ENCODE results near the gene EXOSC5.
"Not testable (repeated sequence)": the region's sequence is repeated elsewhere in the genome, so short reads cannot be mapped to it uniquely, and the experiment has no call there.

Gene EXOSC5

GRCh38 chr19:41392775-41393174 lies 4.4 kb downstream of the EXOSC5 start:
- Histone ChIP-seq H3K4me1 (ENCODE audit: control insufficient read depth, insufficient read depth, low read length) (no peaks in the 10 kb centered on the region), H3K36me3 (ENCODE audit: control insufficient read depth, insufficient read depth, low read length) (peaks cover 12% of the 10 kb centered on the region; the same call in 1 of the 2 replicates), H3K4me3 (ENCODE audit: low read length) (no peak overlapping the region), H3K27me3 (ENCODE audit: control insufficient read depth, insufficient read depth, low read length) (no peaks in the 10 kb centered on the region), H3K27ac (ENCODE audit: low read length) (no peak overlapping the region), H3K9me3 (ENCODE audit: control insufficient read depth, insufficient read depth, low read length) (no peaks in the 10 kb centered on the region)
- WGBS (ENCODE audit: insufficient coverage, insufficient read length), result no CpG with 5 or more reads among the region's 12 CpGs
- DNase-seq (ENCODE audit: low read depth, low spot score), result no peak

- no peak for DNase-seq (ENCODE audit: low read depth, low spot score)
- H3K27ac ChIP-seq (ENCODE audit: low read length), result no peak overlapping the region
- H3K27me3 ChIP-seq (ENCODE audit: control insufficient read depth, insufficient read depth, low read length), result no peaks in the 10 kb centered on the region
- no peaks in the 10 kb centered on the region for H3K9me3 ChIP-seq (ENCODE audit: control insufficient read depth, insufficient read depth, low read length)
- no CpG with 5 or more reads among the region's 11 CpGs for WGBS (ENCODE audit: insufficient coverage, insufficient read length)
- peaks cover 12% of the 10 kb centered on the region; the same call in 1 of the 2 replicates for H3K36me3 ChIP-seq (ENCODE audit: control insufficient read depth, insufficient read depth, low read length)
- no peaks in the 10 kb centered on the region for H3K4me1 ChIP-seq (ENCODE audit: control insufficient read depth, insufficient read depth, low read length)
- no peak overlapping the region for H3K4me3 ChIP-seq (ENCODE audit: low read length)
Measured at GRCh38 chr19:41391618-41392017, 5.5 kb downstream of the EXOSC5 start.

- WGBS (ENCODE audit: insufficient coverage, insufficient read length), result no CpG with 5 or more reads among the region's 13 CpGs
- H3K27me3 ChIP-seq (ENCODE audit: control insufficient read depth, insufficient read depth, low read length), result no peaks in the 10 kb centered on the region
- no peak overlapping the region for H3K4me3 ChIP-seq (ENCODE audit: low read length)
- DNase-seq (ENCODE audit: low read depth, low spot score), result no peak
- H3K4me1 ChIP-seq (ENCODE audit: control insufficient read depth, insufficient read depth, low read length), result no peaks in the 10 kb centered on the region
- H3K36me3 ChIP-seq (ENCODE audit: control insufficient read depth, insufficient read depth, low read length), result peaks cover 7% of the 10 kb centered on the region; the same call in 1 of the 2 replicates
- H3K27ac ChIP-seq (ENCODE audit: low read length), result no peak overlapping the region
- no peaks in the 10 kb centered on the region for H3K9me3 ChIP-seq (ENCODE audit: control insufficient read depth, insufficient read depth, low read length)
Measured at GRCh38 chr19:41386442-41386841, 10.7 kb downstream of the EXOSC5 start.

- H3K4me3 ChIP-seq (ENCODE audit: low read length), result no peak overlapping the region
- H3K4me1 ChIP-seq (ENCODE audit: control insufficient read depth, insufficient read depth, low read length), result no peaks in the 10 kb centered on the region
- H3K27me3 ChIP-seq (ENCODE audit: control insufficient read depth, insufficient read depth, low read length), result no peaks in the 10 kb centered on the region
- H3K36me3 ChIP-seq (ENCODE audit: control insufficient read depth, insufficient read depth, low read length), result no peaks in the 10 kb centered on the region
- H3K27ac ChIP-seq (ENCODE audit: low read length), result no peak overlapping the region
- no CpG with 5 or more reads among the region's 5 CpGs for WGBS (ENCODE audit: insufficient coverage, insufficient read length)
- H3K9me3 ChIP-seq (ENCODE audit: control insufficient read depth, insufficient read depth, low read length), result no peaks in the 10 kb centered on the region
- no peak for DNase-seq (ENCODE audit: low read depth, low spot score)
Measured at GRCh38 chr19:41384351-41384750, 12.8 kb downstream of the EXOSC5 start.

- not testable (repeated sequence) for H3K36me3 ChIP-seq (ENCODE audit: control insufficient read depth, insufficient read depth, low read length); H3K4me1 ChIP-seq (ENCODE audit: control insufficient read depth, insufficient read depth, low read length); H3K27me3 ChIP-seq (ENCODE audit: control insufficient read depth, insufficient read depth, low read length); H3K9me3 ChIP-seq (ENCODE audit: control insufficient read depth, insufficient read depth, low read length); H3K4me3 ChIP-seq (ENCODE audit: low read length); H3K27ac ChIP-seq (ENCODE audit: low read length); DNase-seq (ENCODE audit: low read depth, low spot score)
- WGBS (ENCODE audit: insufficient coverage, insufficient read length), result no CpG with 5 or more reads among the region's 8 CpGs
Measured at GRCh38 chr19:41381536-41381935, 15.6 kb downstream of the EXOSC5 start.

GRCh38 chr19:41377977-41378709 lies 19.0 kb downstream of the EXOSC5 start:
- H3K4me3 ChIP-seq (ENCODE audit: low read length), result no peak overlapping the region
- no peaks in the 10 kb centered on the region for H3K27me3 ChIP-seq (ENCODE audit: control insufficient read depth, insufficient read depth, low read length)
- no CpG with 5 or more reads among the region's 9 CpGs for WGBS (ENCODE audit: insufficient coverage, insufficient read length)
- no peaks in the 10 kb centered on the region for H3K4me1 ChIP-seq (ENCODE audit: control insufficient read depth, insufficient read depth, low read length)
- H3K27ac ChIP-seq (ENCODE audit: low read length), result no peak overlapping the region
- H3K36me3 ChIP-seq (ENCODE audit: control insufficient read depth, insufficient read depth, low read length), result no peaks in the 10 kb centered on the region
- no peaks in the 10 kb centered on the region for H3K9me3 ChIP-seq (ENCODE audit: control insufficient read depth, insufficient read depth, low read length)
- DNase-seq (ENCODE audit: low read depth, low spot score), result no peak

- Histone ChIP-seq H3K9me3 (ENCODE audit: control insufficient read depth, insufficient read depth, low read length) (no peaks in the 10 kb centered on the region), H3K36me3 (ENCODE audit: control insufficient read depth, insufficient read depth, low read length) (no peaks in the 10 kb centered on the region), H3K4me3 (ENCODE audit: low read length) (peak overlapping the region; percentile 50; the same call in 1 of the 2 replicates), H3K27ac (ENCODE audit: low read length) (no peak overlapping the region), H3K27me3 (ENCODE audit: control insufficient read depth, insufficient read depth, low read length) (no peaks in the 10 kb centered on the region), H3K4me1 (ENCODE audit: control insufficient read depth, insufficient read depth, low read length) (no peaks in the 10 kb centered on the region)
- 100% methylated on average over 1 of the region's 8 CpGs for WGBS (ENCODE audit: insufficient coverage, insufficient read length)
- DNase-seq (ENCODE audit: low read depth, low spot score), result no peak
Measured at GRCh38 chr19:41376998-41377365, 20.2 kb downstream of the EXOSC5 start.

GRCh38 chr19:41376241-41376997 lies 20.7 kb downstream of the EXOSC5 start, which contains the start of gene TMEM91:
TSS of gene TMEM91 (plus strand) at chr19:41376533. CDS start at chr19:41378310, 1,777 bp downstream.
- no peak for DNase-seq (ENCODE audit: low read depth, low spot score)
- WGBS (ENCODE audit: insufficient coverage, insufficient read length), result no CpG with 5 or more reads among the region's 47 CpGs
- Histone ChIP-seq H3K4me1 (ENCODE audit: control insufficient read depth, insufficient read depth, low read length) (no peaks in the 10 kb centered on the region), H3K36me3 (ENCODE audit: control insufficient read depth, insufficient read depth, low read length) (no peaks in the 10 kb centered on the region), H3K27ac (ENCODE audit: low read length) (no peak within 1 kb of the TSS), H3K4me3 (ENCODE audit: low read length) (peak within 1 kb of the TSS; percentile 50; the same call in 1 of the 2 replicates), H3K9me3 (ENCODE audit: control insufficient read depth, insufficient read depth, low read length) (no peaks in the 10 kb centered on the region), H3K27me3 (ENCODE audit: control insufficient read depth, insufficient read depth, low read length) (no peaks in the 10 kb centered on the region)

GRCh38 chr19:41373993-41374392 lies 23.2 kb downstream of the EXOSC5 start:
- H3K27me3 ChIP-seq (ENCODE audit: control insufficient read depth, insufficient read depth, low read length), result no peaks in the 10 kb centered on the region
- H3K4me1 ChIP-seq (ENCODE audit: control insufficient read depth, insufficient read depth, low read length), result no peaks in the 10 kb centered on the region
- H3K9me3 ChIP-seq (ENCODE audit: control insufficient read depth, insufficient read depth, low read length), result no peaks in the 10 kb centered on the region
- DNase-seq (ENCODE audit: low read depth, low spot score), result no peak
- H3K36me3 ChIP-seq (ENCODE audit: control insufficient read depth, insufficient read depth, low read length), result no peaks in the 10 kb centered on the region
- no peak overlapping the region for H3K27ac ChIP-seq (ENCODE audit: low read length)
- no CpG with 5 or more reads among the region's 12 CpGs for WGBS (ENCODE audit: insufficient coverage, insufficient read length)
- H3K4me3 ChIP-seq (ENCODE audit: low read length), result no peak overlapping the region

GRCh38 chr19:41372501-41372900 lies 24.7 kb downstream of the EXOSC5 start:
- Histone ChIP-seq H3K4me1 (ENCODE audit: control insufficient read depth, insufficient read depth, low read length) (no peaks in the 10 kb centered on the region), H3K9me3 (ENCODE audit: control insufficient read depth, insufficient read depth, low read length) (no peaks in the 10 kb centered on the region), H3K36me3 (ENCODE audit: control insufficient read depth, insufficient read depth, low read length) (no peaks in the 10 kb centered on the region), H3K27me3 (ENCODE audit: control insufficient read depth, insufficient read depth, low read length) (no peaks in the 10 kb centered on the region), H3K4me3 (ENCODE audit: low read length) (no peak overlapping the region), H3K27ac (ENCODE audit: low read length) (no peak overlapping the region)
- DNase-seq (ENCODE audit: low read depth, low spot score), result no peak
- no CpG with 5 or more reads among the region's 2 CpGs for WGBS (ENCODE audit: insufficient coverage, insufficient read length)

Measured in iPS DF 6.9 (cell line).